ENCODE measurements around the gene NABP1.

Gene NABP1

GRCh38 chr2:191664823-191665677 lies 12.9 kb upstream of the NABP1 start:
- Histone ChIP-seq H2AFZ (ENCODE audit: low read length) (peak overlapping the region; percentile 21; the same call in 1 of the 2 replicates), H3K4me1 (ENCODE audit: insufficient read depth, low read length, poor library complexity, severe bottlenecking) (peaks cover 36% of the 10 kb centered on the region)

GRCh38 chr2:191666226-191666625 lies 11.7 kb upstream of the NABP1 start:
- no peaks in the 10 kb centered on the region for H3K27me3 ChIP-seq (ENCODE audit: insufficient read depth, low read length, poor library complexity, severe bottlenecking)
- TF ChIP-seq CTCF (conservative IDR thresholded peaks at IDR 0.05; ENCODE audit: low read length) (no peak), EZH2phosphoT487 (IDR thresholded peaks at IDR 0.05; ENCODE audit: borderline replicate concordance) (no peak)
- H3K4me3 ChIP-seq (ENCODE audit: low read length, poor library complexity, severe bottlenecking), result peak overlapping the region; percentile 19
- no peaks in the 10 kb centered on the region for H3K36me3 ChIP-seq (ENCODE audit: insufficient read depth, low read length)
- peak overlapping the region; percentile 35; the same call in 1 of the 2 replicates for H2AFZ ChIP-seq (ENCODE audit: low read length)
- peak overlapping the region; percentile 47 for H3K4me2 ChIP-seq (ENCODE audit: low read depth, low read length, poor library complexity, severe bottlenecking)
- peak overlapping the region; percentile 23 for H3K9ac ChIP-seq (ENCODE audit: low read depth, low read length, poor library complexity, severe bottlenecking)
- H3K4me1 ChIP-seq (ENCODE audit: insufficient read depth, low read length, poor library complexity, severe bottlenecking), result peaks cover 41% of the 10 kb centered on the region
- H3K9me3 ChIP-seq (ENCODE audit: insufficient read depth, low read depth, low read length), result no peaks in the 10 kb centered on the region; the same call in 1 of the 2 replicates
- H4K20me1 ChIP-seq (ENCODE audit: insufficient read depth, low read length, poor library complexity, severe bottlenecking), result no peaks in the 10 kb centered on the region
- no peaks in the 10 kb centered on the region for H3K9me2 ChIP-seq (replicated peaks; ENCODE audit: low read depth, low read length)
- no peaks in the 10 kb centered on the region for H3K79me2 ChIP-seq (ENCODE audit: insufficient read depth, low read length)
- H3F3A ChIP-seq (ENCODE audit: low read depth), result no peaks in the 10 kb centered on the region

More at GRCh38 chr2:191664823-191665677, 12.9 kb upstream of the NABP1 start:
- Histone ChIP-seq H3K9me2 (replicated peaks; ENCODE audit: low read depth, low read length) (no peaks in the 10 kb centered on the region), H3K9ac (ENCODE audit: low read depth, low read length, poor library complexity, severe bottlenecking) (no peak overlapping the region), H3K79me2 (ENCODE audit: insufficient read depth, low read length) (no peaks in the 10 kb centered on the region), H3K9me3 (ENCODE audit: insufficient read depth, low read depth, low read length) (no peaks in the 10 kb centered on the region; the same call in 1 of the 2 replicates), H3K27me3 (ENCODE audit: insufficient read depth, low read length, poor library complexity, severe bottlenecking) (no peaks in the 10 kb centered on the region), H3K36me3 (ENCODE audit: insufficient read depth, low read length) (no peaks in the 10 kb centered on the region), H4K20me1 (ENCODE audit: insufficient read depth, low read length, poor library complexity, severe bottlenecking) (no peaks in the 10 kb centered on the region), H3K4me3 (ENCODE audit: low read length, poor library complexity, severe bottlenecking) (peak overlapping the region; percentile 12), H3F3A (ENCODE audit: low read depth) (no peaks in the 10 kb centered on the region), H3K4me2 (ENCODE audit: low read depth, low read length, poor library complexity, severe bottlenecking) (peak overlapping the region; percentile 26)
- TF ChIP-seq CTCF (conservative IDR thresholded peaks at IDR 0.05; ENCODE audit: low read length) (no peak), EZH2phosphoT487 (IDR thresholded peaks at IDR 0.05; ENCODE audit: borderline replicate concordance) (no peak)

- H3K9ac ChIP-seq (ENCODE audit: low read depth, low read length, poor library complexity, severe bottlenecking), result peak overlapping the region; percentile 23
- no peaks in the 10 kb centered on the region for H3K79me2 ChIP-seq (ENCODE audit: insufficient read depth, low read length)
- H3K9me3 ChIP-seq (ENCODE audit: insufficient read depth, low read depth, low read length), result no peaks in the 10 kb centered on the region; the same call in 1 of the 2 replicates
- peaks cover 41% of the 10 kb centered on the region for H3K4me1 ChIP-seq (ENCODE audit: insufficient read depth, low read length, poor library complexity, severe bottlenecking)
- H4K20me1 ChIP-seq (ENCODE audit: insufficient read depth, low read length, poor library complexity, severe bottlenecking), result no peaks in the 10 kb centered on the region
- no peak for TF ChIP-seq CTCF (conservative IDR thresholded peaks at IDR 0.05; ENCODE audit: low read length)
- no peak for TF ChIP-seq EZH2phosphoT487 (IDR thresholded peaks at IDR 0.05; ENCODE audit: borderline replicate concordance)
- peak overlapping the region; percentile 35 for H2AFZ ChIP-seq (ENCODE audit: low read length)
- H3K36me3 ChIP-seq (ENCODE audit: insufficient read depth, low read length), result no peaks in the 10 kb centered on the region
- peak overlapping the region; percentile 19 for H3K4me3 ChIP-seq (ENCODE audit: low read length, poor library complexity, severe bottlenecking)
- no peaks in the 10 kb centered on the region for H3F3A ChIP-seq (ENCODE audit: low read depth)
- peak overlapping the region; percentile 47 for H3K4me2 ChIP-seq (ENCODE audit: low read depth, low read length, poor library complexity, severe bottlenecking)
- H3K27me3 ChIP-seq (ENCODE audit: insufficient read depth, low read length, poor library complexity, severe bottlenecking), result no peaks in the 10 kb centered on the region
- H3K9me2 ChIP-seq (replicated peaks; ENCODE audit: low read depth, low read length), result no peaks in the 10 kb centered on the region
Measured at GRCh38 chr2:191666732-191667131, 11.2 kb upstream of the NABP1 start.

Data from Loucy (cell line).